Stimulated activated CD4-positive, alpha-beta T cell treated with anti-CD3 and anti-CD28 coated beads, Interleukin-15, amount 100 ng/mL, for 1 hour (primary cell): ENCODE results near the gene FLNB.
A peak's percentile ranks its signal among the peaks of the same experiment; 100 is the strongest.
"Not testable (repeated sequence)": the region's sequence is repeated elsewhere in the genome, so short reads cannot be mapped to it uniquely, and the experiment has no call there.

Source experiments
- DNase-seq, 2 donors: peaks; one replicate each; pipeline ENCODE4 v3.0.0-alpha.2; 2020; ENCODE audit warnings: low read depth in 1 of 2, low spot score in 1 of 2

The FLNB gene

DNA sequence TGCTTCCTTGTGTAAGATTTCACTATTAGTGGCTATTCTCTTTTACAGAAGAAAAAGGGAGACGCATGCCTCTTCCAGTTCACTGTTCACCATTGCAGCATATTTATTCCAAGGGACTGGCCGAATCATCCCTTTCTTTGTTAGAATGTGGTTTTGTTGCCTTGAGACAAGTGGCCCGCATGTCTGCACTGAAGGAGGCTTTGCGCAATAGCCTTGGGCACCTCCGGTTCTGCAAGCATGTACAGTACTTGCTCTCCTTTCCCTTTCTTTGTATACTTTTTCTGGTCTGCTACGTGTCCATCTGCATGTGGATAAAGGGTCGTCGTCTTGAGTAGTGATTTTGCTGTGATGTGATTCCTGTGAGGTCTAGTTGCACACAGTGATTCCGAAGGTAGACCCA lies 43.0 kb downstream of the FLNB start:
- DNase-seq = no peak

- not testable (repeated sequence) for DNase-seq
Measured at GRCh38 chr3:58051658-58052261, 43.5 kb downstream of the FLNB start.

DNA sequence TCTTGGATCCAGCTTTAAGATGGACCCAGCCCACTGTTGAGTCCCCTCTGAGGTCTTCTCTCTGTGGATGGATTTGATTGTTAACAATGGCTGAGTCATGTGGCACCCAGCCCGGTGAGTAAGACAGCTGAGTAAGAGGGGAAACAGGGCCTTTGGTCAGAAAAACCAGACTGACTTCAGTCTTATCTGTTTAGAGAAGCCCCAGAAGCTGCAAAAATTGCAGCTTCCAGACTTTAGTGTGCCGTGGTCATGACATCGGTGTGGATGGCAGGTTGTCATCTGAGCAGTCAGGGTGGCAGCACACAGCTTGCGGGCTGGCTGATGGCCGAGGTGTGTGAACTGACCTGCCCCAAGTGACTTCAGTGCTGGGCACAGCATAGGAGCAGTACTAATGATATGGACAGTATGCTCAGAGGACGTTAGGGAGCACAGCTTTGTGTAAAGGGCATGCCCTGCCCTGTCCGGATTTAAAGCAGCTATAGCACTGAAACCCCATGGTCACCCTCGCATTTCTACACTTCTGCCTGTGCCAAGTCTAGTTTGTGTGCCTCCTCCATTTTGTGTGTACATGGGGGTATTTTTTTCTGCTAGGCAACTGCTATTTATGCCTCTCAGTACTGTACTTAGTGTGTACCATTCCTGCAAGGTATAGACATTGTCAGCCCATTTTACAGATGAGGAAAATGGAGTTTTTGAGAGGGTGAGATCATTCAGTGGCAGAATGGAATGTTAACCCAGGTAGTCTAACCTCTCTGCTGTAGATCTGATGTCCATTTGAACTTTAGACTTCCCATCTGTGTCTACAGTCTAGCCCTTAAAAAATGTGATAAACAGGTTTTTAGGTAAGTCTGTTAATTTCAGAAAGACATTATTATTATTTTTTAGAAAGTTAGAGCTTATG lies 44.4 kb downstream of the FLNB start:
- DNase-seq = peak in 1 of 2 donors; percentile 9

GRCh38 chr3:58054652-58055051 lies 46.4 kb downstream of the FLNB start:
- DNase-seq = no peak

GRCh38 chr3:58055314-58055713 lies 47.1 kb downstream of the FLNB start:
- no peak for DNase-seq

DNA sequence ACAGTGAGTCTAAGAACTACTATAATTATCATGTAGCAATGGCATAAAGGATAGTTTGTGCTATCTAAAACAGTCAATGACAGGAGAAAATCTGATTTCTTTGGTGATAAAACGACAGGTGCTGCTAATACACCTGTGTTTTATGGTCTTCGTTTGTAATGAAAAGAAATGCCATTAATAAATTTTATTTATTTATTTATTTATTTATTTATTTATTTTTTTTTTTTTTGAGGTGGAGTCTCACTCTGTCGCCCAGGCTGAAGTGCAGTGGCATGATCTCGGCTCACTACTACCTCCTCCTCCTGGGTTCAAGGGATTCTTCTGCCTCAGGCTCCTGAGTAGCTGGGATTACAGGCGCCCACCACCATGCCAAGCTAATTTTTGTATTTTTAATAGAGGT lies 47.7 kb downstream of the FLNB start:
- DNase-seq = not testable (repeated sequence)

- no peak for DNase-seq
Measured at GRCh38 chr3:58058361-58059263, 50.4 kb downstream of the FLNB start.

- DNase-seq = no peak
Measured at GRCh38 chr3:58059349-58060321, 51.4 kb downstream of the FLNB start.

DNA sequence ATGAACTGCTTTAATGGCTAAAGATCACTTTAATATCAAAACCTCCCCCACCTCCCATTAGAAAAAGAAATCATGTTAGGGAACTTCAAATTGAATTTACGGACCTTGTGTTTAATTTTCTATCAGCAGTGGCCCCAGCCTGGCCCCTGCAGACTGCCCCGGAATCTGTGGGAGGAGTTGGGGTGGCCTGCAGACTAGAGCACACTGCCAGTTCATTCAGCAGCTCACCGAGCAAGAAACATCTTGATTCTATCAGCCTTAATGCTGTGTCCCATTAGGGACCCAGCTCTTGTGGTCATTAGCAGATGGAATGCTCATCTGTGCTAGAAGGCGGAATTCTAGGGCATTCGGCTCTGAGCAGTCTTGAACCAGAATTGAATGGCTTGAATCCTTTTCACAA lies 54.2 kb downstream of the FLNB start:
- no peak for DNase-seq

- DNase-seq = no peak
Measured at GRCh38 chr3:58063022-58063815, 55.0 kb downstream of the FLNB start.

DNA sequence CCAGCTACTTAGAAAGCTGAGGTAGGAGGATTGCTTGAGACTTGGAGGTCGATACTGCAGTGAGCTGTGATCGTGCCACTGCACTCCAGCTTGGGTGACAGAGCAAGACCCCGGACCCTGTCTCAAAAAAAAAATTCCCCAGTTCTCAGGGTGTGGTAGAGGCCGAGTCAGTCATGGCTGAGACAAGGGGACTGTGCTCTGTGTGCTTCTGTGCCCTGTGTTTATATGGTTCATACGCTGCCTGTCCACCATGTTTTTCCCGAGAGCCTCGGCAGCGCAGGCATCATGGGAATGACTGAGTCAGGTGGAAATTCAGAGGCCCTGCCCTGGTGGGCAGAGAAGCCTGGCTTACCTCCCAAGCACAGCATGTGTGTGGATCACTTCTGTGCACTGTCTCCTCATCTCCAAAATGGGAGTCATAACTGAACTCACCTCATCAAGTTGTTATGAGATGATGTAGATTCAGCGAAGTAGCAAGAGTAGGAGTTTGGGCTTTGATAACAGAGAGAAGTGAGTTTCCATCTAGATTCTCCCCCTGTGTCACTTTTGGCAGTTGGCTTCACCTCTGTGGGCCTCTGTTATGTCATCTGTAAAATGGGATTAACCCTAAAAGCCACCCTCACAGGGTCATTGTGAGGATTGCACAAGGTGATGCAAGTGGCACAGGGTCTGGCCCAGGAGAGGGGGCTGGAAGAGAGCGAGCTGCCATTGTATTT lies 56.9 kb downstream of the FLNB start:
- no peak for DNase-seq

DNA sequence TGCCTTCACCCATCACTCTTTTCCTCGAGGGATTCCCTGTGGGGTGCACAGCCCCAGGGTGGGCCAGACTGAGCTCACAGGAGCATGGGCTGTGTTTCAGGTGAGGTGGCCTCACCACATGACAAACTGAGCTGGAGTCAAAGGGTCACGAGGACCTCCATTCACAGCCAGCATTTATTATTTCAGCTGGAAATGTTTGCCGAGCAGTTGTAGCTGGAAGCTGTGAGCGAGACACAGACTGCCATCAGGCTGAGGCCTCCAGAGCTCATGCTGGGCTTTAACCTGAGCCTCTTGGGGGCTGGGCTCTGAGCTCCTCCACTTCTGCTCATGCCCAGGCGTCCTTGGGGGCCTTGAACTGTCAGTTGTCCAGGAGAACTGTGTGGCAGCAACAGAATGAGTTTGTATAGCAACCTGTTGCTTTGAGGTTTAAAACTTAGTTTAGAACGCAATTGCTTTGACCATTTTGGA lies 57.5 kb downstream of the FLNB start:
- DNase-seq = no peak

GRCh38 chr3:58066842-58067241 lies 58.6 kb downstream of the FLNB start:
- DNase-seq = no peak

GRCh38 chr3:58068122-58068809 lies 60.0 kb downstream of the FLNB start:
- DNase-seq = no peak

GRCh38 chr3:58071480-58071971 lies 63.3 kb downstream of the FLNB start:
- DNase-seq = no peak

DNA sequence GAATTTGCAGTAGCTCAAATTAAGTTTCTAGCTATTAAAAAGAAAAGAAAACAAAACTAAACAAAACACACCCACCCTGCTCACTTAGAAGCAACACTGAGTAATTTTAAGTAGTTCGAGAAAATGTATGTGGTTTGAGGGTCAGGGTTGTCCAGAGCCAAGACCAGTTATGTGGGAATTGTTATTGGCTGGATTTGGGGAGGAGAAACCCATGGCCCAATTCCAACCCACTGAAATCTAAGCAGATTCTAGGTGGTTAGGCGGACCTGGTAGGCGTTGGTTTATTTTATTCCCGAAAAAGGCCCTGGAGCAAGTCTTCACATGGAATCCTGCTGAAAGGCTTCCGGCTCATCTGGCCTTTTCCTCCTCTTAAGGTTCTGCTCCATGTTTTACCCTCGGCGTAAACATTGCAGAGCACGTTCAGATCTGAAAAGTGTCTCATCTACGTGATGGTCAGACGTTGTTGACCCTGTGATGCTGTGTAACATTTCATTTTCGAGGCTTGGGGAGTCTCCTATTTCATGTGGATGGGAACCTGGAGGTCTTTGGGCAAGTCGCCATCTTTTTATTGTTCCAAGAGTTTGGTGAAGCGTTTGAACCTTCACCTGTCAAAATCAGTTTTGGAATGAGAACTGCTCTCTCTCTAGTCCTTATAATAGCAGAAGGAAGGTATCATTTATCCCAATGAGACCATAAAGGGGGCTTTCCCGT lies 64.0 kb downstream of the FLNB start:
- no peak for DNase-seq

DNA sequence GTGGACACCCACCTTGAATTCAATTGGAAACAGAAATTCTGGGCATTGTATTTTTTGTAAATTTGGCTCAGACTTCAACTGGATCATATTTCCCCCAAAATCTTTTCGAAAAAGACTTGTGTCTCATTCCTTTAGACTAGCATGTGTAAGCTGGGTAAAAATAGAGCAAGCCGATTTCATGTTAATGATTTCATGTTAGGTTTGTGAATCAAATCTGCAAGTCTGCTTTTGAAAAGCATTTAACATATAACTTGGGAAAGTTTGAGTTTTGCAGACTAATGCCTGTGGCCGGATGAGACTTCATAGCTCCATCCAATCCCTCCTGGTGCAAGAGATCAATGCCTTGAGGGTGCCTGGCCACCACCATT lies 64.5 kb downstream of the FLNB start:
- no peak for DNase-seq
